Measurements from ENCODE around the gene OR6A2.

OR6A2 gene

DNA sequence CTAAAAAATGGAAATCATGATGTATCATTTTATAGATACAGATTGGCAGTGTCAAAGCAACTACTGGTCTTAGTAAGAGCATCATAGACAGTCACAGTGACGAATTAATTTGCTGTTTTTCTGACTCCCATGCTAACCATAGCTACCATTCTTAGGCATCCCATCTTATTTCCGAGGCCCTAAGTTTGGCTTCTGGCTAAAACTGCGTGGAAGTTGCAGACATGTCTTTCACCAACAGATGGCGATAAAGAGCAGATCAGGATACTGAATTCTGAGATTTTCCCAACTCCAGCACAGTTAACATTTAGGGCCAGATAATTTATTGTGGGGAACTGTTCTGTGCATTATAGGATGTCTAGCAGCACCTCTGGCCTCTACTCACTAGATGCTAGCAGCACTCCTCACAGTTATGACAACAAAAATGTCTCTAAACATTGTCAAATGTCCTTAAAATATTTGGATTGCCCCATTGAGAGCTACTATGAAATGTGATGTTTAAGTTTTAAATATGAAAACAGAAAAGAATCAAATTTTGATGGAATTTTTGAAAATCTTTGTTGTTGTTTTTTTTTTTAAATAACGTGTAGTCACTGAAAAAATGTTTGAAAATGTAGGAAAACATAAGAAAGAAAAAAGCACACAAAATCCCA, 44.1 kb downstream of the OR6A2 start:
- peak; percentile 55 for DNase-seq

- DNase-seq = no peak
These were observed 52.3 kb downstream of the OR6A2 start for GRCh38 chr11:6747097-6747668.

GRCh38 chr11:6746626-6747025, 52.9 kb downstream of the OR6A2 start:
- DNase-seq = no peak

GRCh38 chr11:6746086-6746618, 53.3 kb downstream of the OR6A2 start:
- DNase-seq = no peak

DNA sequence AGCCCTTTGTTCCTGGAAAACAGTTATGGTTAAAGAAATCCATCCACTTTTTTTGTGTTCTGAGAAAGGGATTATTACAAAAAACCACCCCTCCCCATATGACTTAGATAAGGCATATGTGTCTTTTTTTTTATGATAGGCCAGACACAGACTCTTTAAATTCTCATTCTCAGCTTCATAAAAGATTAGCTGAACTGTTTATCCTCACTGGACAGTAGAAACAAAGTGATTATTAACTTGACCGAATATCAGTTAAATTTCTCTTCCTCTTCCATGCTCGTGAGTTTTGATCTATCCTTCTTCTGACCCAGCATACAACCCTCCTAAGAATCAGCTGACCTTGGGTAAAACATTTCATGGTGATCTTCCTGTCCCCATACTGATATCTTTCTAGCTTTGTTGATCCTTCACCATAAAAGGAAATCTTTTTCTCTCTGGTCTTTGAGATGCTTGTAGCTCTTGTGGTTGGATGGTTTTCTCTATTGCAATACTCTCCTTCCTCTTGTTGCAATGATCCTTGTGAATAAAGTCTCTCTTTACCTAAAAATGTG, 53.9 kb downstream of the OR6A2 start:
- DNase-seq = no peak

DNA sequence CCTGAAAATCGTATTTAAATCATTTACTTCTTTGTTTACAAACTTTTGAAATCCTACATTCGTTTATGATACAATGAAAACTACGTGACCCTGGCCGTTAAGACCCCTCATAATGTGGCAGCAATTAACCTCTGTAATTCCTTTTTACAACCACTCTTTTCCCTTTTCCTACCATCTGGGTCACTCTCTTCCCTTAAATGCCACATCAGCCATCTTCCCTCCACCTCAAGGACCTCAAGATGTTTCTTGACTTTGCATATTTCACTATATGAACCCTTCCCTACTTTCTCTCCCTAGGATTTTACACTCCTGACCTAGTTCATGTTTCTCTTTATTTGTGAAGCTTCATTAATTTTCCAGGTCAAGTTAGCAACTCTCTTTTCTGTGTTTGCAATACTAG, 54.5 kb downstream of the OR6A2 start:
- no peak for DNase-seq

DNA sequence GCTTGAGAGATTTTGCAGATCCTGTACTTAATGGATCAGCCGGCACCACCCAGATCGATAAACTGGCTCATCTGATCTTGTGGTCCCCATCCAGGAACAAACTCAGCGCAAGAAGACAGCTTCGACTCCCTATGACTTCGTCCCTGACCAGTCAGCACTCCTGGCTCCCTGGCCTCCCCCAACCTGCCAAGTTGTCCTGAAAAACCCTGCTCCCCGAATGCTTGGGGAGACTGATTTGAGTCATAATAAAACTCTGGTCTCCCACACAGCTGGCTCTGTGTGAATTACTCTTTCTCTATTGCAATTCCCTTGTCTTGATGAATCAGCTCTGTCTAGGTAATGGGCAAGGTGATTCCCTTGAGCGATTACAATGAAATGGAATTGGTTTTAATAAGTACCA, 57.2 kb downstream of the OR6A2 start:
- DNase-seq = peak; percentile 31

All from NCI-H82 (cell line).